SU-DHL-6 (cell line): ENCODE data around the gene ZSCAN2.

Experiments used
- EZH2phosphoT487 ChIP-seq: fragments of 200-600 bp; sonication (generic), shearing (Covaris generic); conservative IDR thresholded peaks from 2 replicates; pipeline ENCODE4 v1.6.1; 2018; ENCODE audit warnings: mild to moderate bottlenecking, antibody characterized with exemption, low read length, moderate library complexity, mixed read lengths
- TF ChIP-seq, protein P1 (sequence below): fragments of 200-600 bp; sonication (generic); IDR thresholded peaks from one replicate; pipeline ENCODE4 v1.5.1; 2017; ENCODE audit warnings: antibody characterized with exemption, mild to moderate bottlenecking, low read length, moderate library complexity; ENCODE audit not compliant: insufficient read depth, poor library complexity, severe bottlenecking

DNA sequence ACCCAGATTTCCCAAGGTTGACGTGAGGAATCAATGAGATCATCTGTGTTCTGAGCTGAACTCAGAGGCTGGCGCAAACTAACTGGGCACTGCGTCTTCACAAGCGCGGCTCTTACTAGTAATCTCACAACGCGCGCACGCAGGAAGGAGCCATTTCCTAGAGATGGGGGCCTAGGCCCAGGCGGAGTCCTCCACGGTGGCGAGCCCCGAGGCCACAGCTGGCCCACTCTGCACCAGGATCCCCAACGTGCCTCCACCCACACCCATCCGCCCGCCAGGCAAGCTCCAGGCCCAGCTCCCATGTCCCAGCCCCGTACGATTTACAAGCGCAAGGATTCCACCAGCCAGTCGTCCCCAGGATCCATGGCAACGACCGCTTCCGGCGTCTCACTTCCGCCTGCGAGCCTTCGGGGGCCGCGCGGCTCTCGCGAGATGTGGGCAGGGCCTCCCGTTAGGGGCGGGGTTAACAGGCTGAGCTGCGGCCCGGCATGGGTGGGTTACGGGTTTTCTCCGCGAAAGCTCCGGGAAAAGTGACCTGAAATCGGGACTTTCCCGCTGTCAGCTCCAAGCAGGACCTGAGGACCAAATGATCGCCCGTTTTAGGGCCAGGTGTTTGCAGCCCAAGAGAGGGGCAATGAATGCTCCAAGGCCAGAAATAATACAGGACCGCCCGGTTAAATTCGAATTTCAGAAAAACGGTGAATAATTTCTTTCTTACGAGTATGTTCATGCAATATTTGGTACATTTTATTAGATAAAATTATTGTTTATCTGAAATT is 53.3 kb downstream of the ZSCAN2 start, which contains the start of gene WDR73:
- TF ChIP-seq, protein P1, sequence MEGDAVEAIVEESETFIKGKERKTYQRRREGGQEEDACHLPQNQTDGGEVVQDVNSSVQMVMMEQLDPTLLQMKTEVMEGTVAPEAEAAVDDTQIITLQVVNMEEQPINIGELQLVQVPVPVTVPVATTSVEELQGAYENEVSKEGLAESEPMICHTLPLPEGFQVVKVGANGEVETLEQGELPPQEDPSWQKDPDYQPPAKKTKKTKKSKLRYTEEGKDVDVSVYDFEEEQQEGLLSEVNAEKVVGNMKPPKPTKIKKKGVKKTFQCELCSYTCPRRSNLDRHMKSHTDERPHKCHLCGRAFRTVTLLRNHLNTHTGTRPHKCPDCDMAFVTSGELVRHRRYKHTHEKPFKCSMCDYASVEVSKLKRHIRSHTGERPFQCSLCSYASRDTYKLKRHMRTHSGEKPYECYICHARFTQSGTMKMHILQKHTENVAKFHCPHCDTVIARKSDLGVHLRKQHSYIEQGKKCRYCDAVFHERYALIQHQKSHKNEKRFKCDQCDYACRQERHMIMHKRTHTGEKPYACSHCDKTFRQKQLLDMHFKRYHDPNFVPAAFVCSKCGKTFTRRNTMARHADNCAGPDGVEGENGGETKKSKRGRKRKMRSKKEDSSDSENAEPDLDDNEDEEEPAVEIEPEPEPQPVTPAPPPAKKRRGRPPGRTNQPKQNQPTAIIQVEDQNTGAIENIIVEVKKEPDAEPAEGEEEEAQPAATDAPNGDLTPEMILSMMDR, result no peak
- TF ChIP-seq EZH2phosphoT487, result no peak
